ENCODE results near the gene CAV3. TPM values are rescaled to one million over a fixed set of nuclear protein-coding genes. Genes with fewer than 3 reads are reported as not detected.
A peak's percentile ranks its signal among the peaks of the same experiment; 100 is the strongest.

The CAV3 gene
- polyA plus RNA-seq, 1 experiment = not detected

DNA sequence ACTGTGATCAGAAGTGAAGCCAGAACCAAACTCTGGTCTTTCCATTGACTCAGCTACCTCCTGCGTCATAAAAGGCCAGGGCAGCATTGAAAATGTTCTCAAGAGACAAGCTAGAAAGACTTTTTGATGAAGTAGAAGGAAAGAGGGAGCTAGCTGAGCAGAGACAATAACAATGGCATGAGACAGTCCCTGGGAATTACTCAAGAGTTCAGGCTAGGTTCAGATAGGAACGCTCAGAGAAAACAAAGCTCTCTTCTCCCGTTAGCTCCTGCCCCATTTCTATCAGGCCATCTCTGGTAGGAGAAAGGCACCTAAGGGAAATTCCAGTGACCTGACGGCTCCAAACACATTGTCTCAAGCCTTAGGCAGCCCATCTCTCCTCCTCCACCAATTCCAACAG, 42.8 kb downstream of the CAV3 start:
- POLR2A ChIA-PET = interaction anchor here (0.6 kb wide), 1 partner anchor 319 kb away, joined by 3 read pairs; no protein-coding TSS in a partner anchor
- peak overlapping the region; percentile 88 for H3K27ac ChIP-seq (ENCODE audit: low read depth, low read length)
- H3K9me3 ChIP-seq (ENCODE audit: control insufficient read depth, insufficient read depth, low read length) = no peaks in the 10 kb centered on the region
- CTCF ChIA-PET = interaction anchor here (0.9 to 2.3 kb wide), 2 partner anchors 7 to 193 kb away, joined by 3 to 16 read pairs; partner anchors contain the start of gene OXTR
- DNase-seq (ENCODE audit: low read depth, low spot score) = peak; percentile 68
- no peaks in the 10 kb centered on the region for H3K27me3 ChIP-seq (ENCODE audit: control insufficient read depth, insufficient read depth, low read length)
- H3K4me3 ChIP-seq (ENCODE audit: low read depth, low read length) = no peak overlapping the region
- TF ChIP-seq, protein P1, sequence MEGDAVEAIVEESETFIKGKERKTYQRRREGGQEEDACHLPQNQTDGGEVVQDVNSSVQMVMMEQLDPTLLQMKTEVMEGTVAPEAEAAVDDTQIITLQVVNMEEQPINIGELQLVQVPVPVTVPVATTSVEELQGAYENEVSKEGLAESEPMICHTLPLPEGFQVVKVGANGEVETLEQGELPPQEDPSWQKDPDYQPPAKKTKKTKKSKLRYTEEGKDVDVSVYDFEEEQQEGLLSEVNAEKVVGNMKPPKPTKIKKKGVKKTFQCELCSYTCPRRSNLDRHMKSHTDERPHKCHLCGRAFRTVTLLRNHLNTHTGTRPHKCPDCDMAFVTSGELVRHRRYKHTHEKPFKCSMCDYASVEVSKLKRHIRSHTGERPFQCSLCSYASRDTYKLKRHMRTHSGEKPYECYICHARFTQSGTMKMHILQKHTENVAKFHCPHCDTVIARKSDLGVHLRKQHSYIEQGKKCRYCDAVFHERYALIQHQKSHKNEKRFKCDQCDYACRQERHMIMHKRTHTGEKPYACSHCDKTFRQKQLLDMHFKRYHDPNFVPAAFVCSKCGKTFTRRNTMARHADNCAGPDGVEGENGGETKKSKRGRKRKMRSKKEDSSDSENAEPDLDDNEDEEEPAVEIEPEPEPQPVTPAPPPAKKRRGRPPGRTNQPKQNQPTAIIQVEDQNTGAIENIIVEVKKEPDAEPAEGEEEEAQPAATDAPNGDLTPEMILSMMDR (IDR thresholded peaks at IDR 0.05; ENCODE audit: low read depth, low read length) = no peak

DNA sequence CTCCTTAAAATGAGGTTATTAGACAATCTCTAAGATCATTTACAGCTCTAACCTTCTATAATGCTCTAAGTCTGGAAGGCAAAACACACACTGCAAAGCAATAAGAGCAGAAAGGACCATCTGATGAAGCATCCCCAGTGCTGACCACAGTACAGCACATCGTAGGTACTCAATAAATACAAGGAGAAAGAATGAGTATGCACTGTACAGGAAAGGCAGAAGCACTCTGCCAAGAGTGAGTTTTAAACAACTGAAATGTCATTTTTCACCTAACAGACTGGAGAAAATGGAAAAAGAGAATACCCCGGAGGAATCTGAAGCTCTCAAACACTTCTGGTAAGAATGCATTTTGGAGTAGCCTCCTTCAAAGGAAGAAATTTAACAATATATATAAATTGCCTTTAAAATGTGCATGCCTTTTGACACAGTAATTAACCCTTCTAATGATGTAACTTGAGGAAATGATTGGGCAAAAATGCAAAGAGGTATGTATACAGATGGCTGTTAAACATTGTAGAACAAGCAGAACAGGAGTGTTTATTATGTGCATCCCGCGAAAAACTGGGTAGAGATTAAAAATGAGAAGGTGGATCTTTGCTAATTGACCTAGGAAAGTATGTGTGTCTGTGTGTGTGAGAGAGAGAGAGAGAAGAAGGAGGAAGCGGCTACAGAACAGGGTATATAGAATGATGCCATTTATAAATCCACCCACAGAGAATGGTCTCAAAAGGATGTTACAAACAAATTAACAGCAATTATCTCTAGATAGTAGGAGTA, 43.8 kb downstream of the CAV3 start:
- no peaks in the 10 kb centered on the region for H3K9me3 ChIP-seq (ENCODE audit: control insufficient read depth, insufficient read depth, low read length)
- TF ChIP-seq, protein P1 (IDR thresholded peaks at IDR 0.05; ENCODE audit: low read depth, low read length) = no peak
- no peaks in the 10 kb centered on the region for H3K27me3 ChIP-seq (ENCODE audit: control insufficient read depth, insufficient read depth, low read length)
- ChIA-PET POLR2A (no interaction called here), CTCF (interaction anchor here (2.3 kb wide), 1 partner anchor 8 kb away, joined by 16 read pairs; the partner anchor contains the start of gene OXTR)
- DNase-seq (ENCODE audit: low read depth, low spot score) = no peak
- H3K27ac ChIP-seq (ENCODE audit: low read depth, low read length) = peak overlapping the region; percentile 88
- H3K4me3 ChIP-seq (ENCODE audit: low read depth, low read length) = no peak overlapping the region

DNA sequence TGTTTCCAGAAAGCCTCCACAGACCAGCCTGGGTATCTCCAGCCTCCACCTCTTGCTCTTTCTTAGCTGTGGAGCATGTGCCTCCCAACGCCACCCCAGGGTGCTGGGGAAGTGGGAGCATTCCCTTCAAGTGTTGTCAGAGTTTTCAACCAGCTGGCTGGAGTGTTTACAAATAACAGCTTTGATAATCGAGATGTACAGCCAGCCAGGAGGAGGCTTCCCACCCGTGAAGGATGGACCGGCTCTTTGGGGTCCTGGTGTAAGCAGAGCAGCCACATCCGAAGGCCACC, 44.3 kb downstream of the CAV3 start:
- POLR2A ChIA-PET = no interaction called here
- Histone ChIP-seq H3K27me3 (ENCODE audit: control insufficient read depth, insufficient read depth, low read length) (no peaks in the 10 kb centered on the region), H3K4me3 (ENCODE audit: low read depth, low read length) (no peak overlapping the region), H3K9me3 (ENCODE audit: control insufficient read depth, insufficient read depth, low read length) (no peaks in the 10 kb centered on the region), H3K27ac (ENCODE audit: low read depth, low read length) (no peak overlapping the region)
- CTCF ChIA-PET = interaction anchor here (2.3 kb wide), 1 partner anchor 8 kb away, joined by 16 read pairs; the partner anchor contains the start of gene OXTR
- DNase-seq (ENCODE audit: low read depth, low spot score) = no peak
- TF ChIP-seq, protein P1 (IDR thresholded peaks at IDR 0.05; ENCODE audit: low read depth, low read length) = no peak

DNA sequence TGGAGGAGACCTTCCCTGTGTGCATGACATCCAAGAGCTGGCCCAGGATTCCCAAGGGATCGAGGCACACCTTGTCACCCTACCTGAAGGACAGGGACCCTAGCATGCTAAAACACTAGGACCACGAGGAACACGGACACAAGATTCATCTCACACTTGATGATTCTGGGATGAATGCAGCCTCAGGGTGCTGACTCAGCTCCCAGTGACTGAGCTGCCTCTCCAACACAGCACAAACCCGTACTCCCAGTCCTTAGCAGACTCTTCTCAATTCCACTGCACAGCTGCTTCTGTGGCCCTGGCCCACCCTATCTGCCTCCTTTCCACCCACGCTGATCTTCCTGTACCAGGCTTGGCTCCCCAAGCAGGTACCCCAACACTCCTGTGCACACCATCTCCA, 44.9 kb downstream of the CAV3 start:
- H3K9me3 ChIP-seq (ENCODE audit: control insufficient read depth, insufficient read depth, low read length) = no peaks in the 10 kb centered on the region
- H3K27me3 ChIP-seq (ENCODE audit: control insufficient read depth, insufficient read depth, low read length) = no peaks in the 10 kb centered on the region
- no peak overlapping the region for H3K27ac ChIP-seq (ENCODE audit: low read depth, low read length)
- POLR2A ChIA-PET = no interaction called here
- TF ChIP-seq, protein P1 (IDR thresholded peaks at IDR 0.05; ENCODE audit: low read depth, low read length) = no peak
- DNase-seq (ENCODE audit: low read depth, low spot score) = no peak
- H3K4me3 ChIP-seq (ENCODE audit: low read depth, low read length) = no peak overlapping the region
- CTCF ChIA-PET = interaction anchor here (2.3 kb wide), 1 partner anchor 9 kb away, joined by 16 read pairs; the partner anchor contains the start of gene OXTR

DNA sequence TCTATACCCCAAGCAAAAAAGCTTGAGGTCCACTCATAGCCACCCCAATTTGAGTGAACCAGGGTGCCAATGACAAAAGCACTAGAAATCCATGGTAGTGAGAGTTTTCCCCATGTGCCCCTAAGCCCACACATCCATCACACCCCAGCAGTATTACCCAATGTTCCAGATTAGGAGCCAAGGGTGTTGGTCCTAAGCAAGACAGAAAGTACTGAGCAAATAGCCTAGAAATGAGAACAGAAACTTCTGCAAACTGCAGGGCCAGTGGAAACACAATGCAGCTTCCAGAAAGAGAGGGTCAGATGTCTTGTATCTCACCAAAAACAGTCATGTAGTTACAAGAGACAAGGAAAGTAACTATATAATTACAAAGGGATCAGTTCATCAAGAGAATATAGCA, 46.7 kb downstream of the CAV3 start:
- Histone ChIP-seq H3K27ac (ENCODE audit: low read depth, low read length) (no peak overlapping the region), H3K4me3 (ENCODE audit: low read depth, low read length) (no peak overlapping the region), H3K9me3 (ENCODE audit: control insufficient read depth, insufficient read depth, low read length) (no peaks in the 10 kb centered on the region), H3K27me3 (ENCODE audit: control insufficient read depth, insufficient read depth, low read length) (no peaks in the 10 kb centered on the region)
- DNase-seq (ENCODE audit: low read depth, low spot score) = no peak
- TF ChIP-seq, protein P1 (IDR thresholded peaks at IDR 0.05; ENCODE audit: low read depth, low read length) = no peak
- ChIA-PET CTCF (interaction anchor here (0.9 to 1.1 kb wide), 2 partner anchors 11 kb away, joined by 3 to 4 read pairs; partner anchors contain the start of gene OXTR), POLR2A (no interaction called here)

All from AG04450 (cell line).